H1 (cell line): ENCODE results near the gene PCED1B. TPM values are rescaled to one million over a fixed set of nuclear protein-coding genes. Genes with fewer than 3 reads are reported as not detected.

ENCODE experiments used
- BACH1 ChIP-seq: IDR thresholded peaks from 2 replicates; pipeline ENCODE4 v1.6.1; 2012; ENCODE audit warnings: low read length, improper control_type of control experiment
- CREB1 ChIP-seq: IDR thresholded peaks from 2 replicates; pipeline ENCODE4 v1.6.1; 2012; ENCODE audit warnings: inconsistent platforms
- POU5F1 ChIP-seq: IDR thresholded peaks from 2 replicates; pipeline ENCODE4 v1.6.1; 2011; ENCODE audit warnings: low read depth, mild to moderate bottlenecking, low read length, moderate library complexity
- SIN3A ChIP-seq, 2 experiments: IDR thresholded peaks in 1 of 2; conservative IDR thresholded peaks in 1 of 2; 2 replicates each; pipeline ENCODE4 v1.6.1; 2011 to 2012; ENCODE audit warnings: low read length in 2 of 2, improper control_type of control experiment in 1 of 2, low read depth in 1 of 2, mild to moderate bottlenecking in 1 of 2
- polyA plus RNA-seq, 7 experiments: library from polyadenylated mRNA; depleted of rRNA in 3 of 7; stranded (reverse) in 5 of 7; unstranded in 2 of 7; fragments of >200 nt in 5 of 7; fragments of 200-250 nt in 2 of 7; gene quantifications; 1 replicate in 5 of 7; 2 replicates in 1 of 7; 4 replicates in 1 of 7; pipeline versions ENCODE4 v1.2.1 to v1.2.3, GENCODE V29; 2011 to 2013; ENCODE audit warnings: missing spikeins in 2 of 7, mixed read lengths in 2 of 7
- total RNA-seq: library from RNA; stranded (reverse); fragmentation: NEBNext Ultra II Directional; extraction: Animal tissue kit (Norgen Biotek cat#: 25700); gene quantifications from 2 replicates; pipeline ENCODE4 v1.2.1, GENCODE V29; 2021
- TF ChIP-seq, protein P1 (sequence below): fragments of 300-600 bp; sonication (generic); IDR thresholded peaks from 2 replicates; pipeline ENCODE4 v1.7.1; 2012; ENCODE audit warnings: low read length, moderate library complexity, mild to moderate bottlenecking, inconsistent platforms; ENCODE audit not compliant: insufficient replicate concordance
- TF ChIP-seq, protein P2 (sequence below): IDR thresholded peaks from 2 replicates; pipeline ENCODE4 v1.6.1; 2011; ENCODE audit warnings: low read depth, mild to moderate bottlenecking, low read length; ENCODE audit not compliant: insufficient read depth
- TF ChIP-seq, protein P3 (sequence below), 3 experiments: IDR thresholded peaks; 1 replicate in 2 of 3; 2 replicates in 1 of 3; pipeline versions ENCODE4 v1.5.1 to v1.6.1; 2011; ENCODE audit warnings: low read length in 3 of 3, mild to moderate bottlenecking in 3 of 3, inconsistent platforms in 2 of 3, low read depth in 1 of 3, moderate library complexity in 1 of 3; ENCODE audit not compliant: insufficient read depth in 1 of 3; ENCODE audit errors: control extremely low read depth in 1 of 3

Gene PCED1B
- total and polyA plus RNA-seq, 2 of the 8 experiments (the other 6 are each of a cell fraction or from before 2014, with no cell fraction given): 4.7 to 5.4 TPM

DNA sequence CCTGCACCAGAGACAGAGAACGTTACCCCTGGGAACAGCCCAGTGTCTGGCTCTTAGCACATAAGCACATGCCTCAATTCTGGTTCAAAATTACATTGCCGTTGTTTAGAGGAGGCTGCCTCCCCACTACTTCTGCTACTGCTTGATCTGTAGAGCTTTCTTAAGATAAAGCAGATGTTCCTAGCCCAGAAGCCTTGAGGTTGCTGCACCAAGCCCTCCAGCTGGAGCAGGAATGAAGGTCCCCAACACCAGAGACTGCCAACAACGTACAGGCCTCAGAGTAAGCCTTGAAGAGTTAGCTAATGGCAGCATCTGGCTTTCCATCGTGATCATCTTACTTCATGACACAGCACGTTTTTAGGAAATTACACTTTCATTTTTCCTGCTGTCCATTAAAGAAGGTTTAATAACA is 35.1 kb downstream of the PCED1B start (continued):
- TF ChIP-seq, protein P1, sequence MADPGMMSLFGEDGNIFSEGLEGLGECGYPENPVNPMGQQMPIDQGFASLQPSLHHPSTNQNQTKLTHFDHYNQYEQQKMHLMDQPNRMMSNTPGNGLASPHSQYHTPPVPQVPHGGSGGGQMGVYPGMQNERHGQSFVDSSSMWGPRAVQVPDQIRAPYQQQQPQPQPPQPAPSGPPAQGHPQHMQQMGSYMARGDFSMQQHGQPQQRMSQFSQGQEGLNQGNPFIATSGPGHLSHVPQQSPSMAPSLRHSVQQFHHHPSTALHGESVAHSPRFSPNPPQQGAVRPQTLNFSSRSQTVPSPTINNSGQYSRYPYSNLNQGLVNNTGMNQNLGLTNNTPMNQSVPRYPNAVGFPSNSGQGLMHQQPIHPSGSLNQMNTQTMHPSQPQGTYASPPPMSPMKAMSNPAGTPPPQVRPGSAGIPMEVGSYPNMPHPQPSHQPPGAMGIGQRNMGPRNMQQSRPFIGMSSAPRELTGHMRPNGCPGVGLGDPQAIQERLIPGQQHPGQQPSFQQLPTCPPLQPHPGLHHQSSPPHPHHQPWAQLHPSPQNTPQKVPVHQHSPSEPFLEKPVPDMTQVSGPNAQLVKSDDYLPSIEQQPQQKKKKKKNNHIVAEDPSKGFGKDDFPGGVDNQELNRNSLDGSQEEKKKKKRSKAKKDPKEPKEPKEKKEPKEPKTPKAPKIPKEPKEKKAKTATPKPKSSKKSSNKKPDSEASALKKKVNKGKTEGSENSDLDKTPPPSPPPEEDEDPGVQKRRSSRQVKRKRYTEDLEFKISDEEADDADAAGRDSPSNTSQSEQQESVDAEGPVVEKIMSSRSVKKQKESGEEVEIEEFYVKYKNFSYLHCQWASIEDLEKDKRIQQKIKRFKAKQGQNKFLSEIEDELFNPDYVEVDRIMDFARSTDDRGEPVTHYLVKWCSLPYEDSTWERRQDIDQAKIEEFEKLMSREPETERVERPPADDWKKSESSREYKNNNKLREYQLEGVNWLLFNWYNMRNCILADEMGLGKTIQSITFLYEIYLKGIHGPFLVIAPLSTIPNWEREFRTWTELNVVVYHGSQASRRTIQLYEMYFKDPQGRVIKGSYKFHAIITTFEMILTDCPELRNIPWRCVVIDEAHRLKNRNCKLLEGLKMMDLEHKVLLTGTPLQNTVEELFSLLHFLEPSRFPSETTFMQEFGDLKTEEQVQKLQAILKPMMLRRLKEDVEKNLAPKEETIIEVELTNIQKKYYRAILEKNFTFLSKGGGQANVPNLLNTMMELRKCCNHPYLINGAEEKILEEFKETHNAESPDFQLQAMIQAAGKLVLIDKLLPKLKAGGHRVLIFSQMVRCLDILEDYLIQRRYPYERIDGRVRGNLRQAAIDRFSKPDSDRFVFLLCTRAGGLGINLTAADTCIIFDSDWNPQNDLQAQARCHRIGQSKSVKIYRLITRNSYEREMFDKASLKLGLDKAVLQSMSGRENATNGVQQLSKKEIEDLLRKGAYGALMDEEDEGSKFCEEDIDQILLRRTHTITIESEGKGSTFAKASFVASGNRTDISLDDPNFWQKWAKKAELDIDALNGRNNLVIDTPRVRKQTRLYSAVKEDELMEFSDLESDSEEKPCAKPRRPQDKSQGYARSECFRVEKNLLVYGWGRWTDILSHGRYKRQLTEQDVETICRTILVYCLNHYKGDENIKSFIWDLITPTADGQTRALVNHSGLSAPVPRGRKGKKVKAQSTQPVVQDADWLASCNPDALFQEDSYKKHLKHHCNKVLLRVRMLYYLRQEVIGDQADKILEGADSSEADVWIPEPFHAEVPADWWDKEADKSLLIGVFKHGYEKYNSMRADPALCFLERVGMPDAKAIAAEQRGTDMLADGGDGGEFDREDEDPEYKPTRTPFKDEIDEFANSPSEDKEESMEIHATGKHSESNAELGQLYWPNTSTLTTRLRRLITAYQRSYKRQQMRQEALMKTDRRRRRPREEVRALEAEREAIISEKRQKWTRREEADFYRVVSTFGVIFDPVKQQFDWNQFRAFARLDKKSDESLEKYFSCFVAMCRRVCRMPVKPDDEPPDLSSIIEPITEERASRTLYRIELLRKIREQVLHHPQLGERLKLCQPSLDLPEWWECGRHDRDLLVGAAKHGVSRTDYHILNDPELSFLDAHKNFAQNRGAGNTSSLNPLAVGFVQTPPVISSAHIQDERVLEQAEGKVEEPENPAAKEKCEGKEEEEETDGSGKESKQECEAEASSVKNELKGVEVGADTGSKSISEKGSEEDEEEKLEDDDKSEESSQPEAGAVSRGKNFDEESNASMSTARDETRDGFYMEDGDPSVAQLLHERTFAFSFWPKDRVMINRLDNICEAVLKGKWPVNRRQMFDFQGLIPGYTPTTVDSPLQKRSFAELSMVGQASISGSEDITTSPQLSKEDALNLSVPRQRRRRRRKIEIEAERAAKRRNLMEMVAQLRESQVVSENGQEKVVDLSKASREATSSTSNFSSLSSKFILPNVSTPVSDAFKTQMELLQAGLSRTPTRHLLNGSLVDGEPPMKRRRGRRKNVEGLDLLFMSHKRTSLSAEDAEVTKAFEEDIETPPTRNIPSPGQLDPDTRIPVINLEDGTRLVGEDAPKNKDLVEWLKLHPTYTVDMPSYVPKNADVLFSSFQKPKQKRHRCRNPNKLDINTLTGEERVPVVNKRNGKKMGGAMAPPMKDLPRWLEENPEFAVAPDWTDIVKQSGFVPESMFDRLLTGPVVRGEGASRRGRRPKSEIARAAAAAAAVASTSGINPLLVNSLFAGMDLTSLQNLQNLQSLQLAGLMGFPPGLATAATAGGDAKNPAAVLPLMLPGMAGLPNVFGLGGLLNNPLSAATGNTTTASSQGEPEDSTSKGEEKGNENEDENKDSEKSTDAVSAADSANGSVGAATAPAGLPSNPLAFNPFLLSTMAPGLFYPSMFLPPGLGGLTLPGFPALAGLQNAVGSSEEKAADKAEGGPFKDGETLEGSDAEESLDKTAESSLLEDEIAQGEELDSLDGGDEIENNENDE: no peak
- TF ChIP-seq, protein P2, sequence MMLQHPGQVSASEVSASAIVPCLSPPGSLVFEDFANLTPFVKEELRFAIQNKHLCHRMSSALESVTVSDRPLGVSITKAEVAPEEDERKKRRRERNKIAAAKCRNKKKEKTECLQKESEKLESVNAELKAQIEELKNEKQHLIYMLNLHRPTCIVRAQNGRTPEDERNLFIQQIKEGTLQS: no peak
- TF ChIP-seq BACH1 (no peak), POU5F1 (no peak), CREB1 (no peak), SIN3A (conservative IDR thresholded peaks at IDR 0.05 in 1 of 2, IDR thresholded peaks at IDR 0.05 in 1 of 2; ENCODE audit: low read depth in 1 of 2, low read length in 2 of 2) (no peak)
- TF ChIP-seq, protein P3, sequence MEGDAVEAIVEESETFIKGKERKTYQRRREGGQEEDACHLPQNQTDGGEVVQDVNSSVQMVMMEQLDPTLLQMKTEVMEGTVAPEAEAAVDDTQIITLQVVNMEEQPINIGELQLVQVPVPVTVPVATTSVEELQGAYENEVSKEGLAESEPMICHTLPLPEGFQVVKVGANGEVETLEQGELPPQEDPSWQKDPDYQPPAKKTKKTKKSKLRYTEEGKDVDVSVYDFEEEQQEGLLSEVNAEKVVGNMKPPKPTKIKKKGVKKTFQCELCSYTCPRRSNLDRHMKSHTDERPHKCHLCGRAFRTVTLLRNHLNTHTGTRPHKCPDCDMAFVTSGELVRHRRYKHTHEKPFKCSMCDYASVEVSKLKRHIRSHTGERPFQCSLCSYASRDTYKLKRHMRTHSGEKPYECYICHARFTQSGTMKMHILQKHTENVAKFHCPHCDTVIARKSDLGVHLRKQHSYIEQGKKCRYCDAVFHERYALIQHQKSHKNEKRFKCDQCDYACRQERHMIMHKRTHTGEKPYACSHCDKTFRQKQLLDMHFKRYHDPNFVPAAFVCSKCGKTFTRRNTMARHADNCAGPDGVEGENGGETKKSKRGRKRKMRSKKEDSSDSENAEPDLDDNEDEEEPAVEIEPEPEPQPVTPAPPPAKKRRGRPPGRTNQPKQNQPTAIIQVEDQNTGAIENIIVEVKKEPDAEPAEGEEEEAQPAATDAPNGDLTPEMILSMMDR (IDR thresholded peaks at IDR 0.05; ENCODE audit: control extremely low read depth in 1 of 3, insufficient read depth in 1 of 3, low read depth in 1 of 3, low read length in 3 of 3): no peak
